A549 (cell line): ENCODE results near the gene ZNF70.
A peak's percentile ranks its signal among the peaks of the same experiment; 100 is the strongest.

Source experiments
- POLR2A ChIP-seq: IDR thresholded peaks from 2 replicates; pipeline ENCODE4 v1.6.1; 2012; ENCODE audit warnings: mild to moderate bottlenecking, low read length
- POLR2AphosphoS2 ChIP-seq: conservative IDR thresholded peaks from 2 replicates; pipeline ENCODE4 v1.6.1; 2012; ENCODE audit warnings: low read length, improper control_type of control experiment, inconsistent platforms
- RAD21 ChIP-seq, 2 experiments: fragments of >200 bp in 1 of 2; sonication (Bioruptor Twin) in 1 of 2; formaldehyde crosslinking in 1 of 2; IDR thresholded peaks in 1 of 2; conservative IDR thresholded peaks in 1 of 2; 2 replicates in 1 of 2; 3 replicates in 1 of 2; pipeline ENCODE4 v1.6.1; 2012 to 2018; ENCODE audit warnings: inconsistent platforms in 1 of 2
- TF ChIP-seq, protein P1 (sequence below): fragments of 450-650 bp; IDR thresholded peaks from 2 replicates; pipeline ENCODE4 v1.6.1; 2014; ENCODE audit warnings: antibody characterized with exemption

- 0 out of 2 replicates have a peak, but pooled peaks have one; percentile 24 for TF ChIP-seq POLR2A
- TF ChIP-seq, protein P1, sequence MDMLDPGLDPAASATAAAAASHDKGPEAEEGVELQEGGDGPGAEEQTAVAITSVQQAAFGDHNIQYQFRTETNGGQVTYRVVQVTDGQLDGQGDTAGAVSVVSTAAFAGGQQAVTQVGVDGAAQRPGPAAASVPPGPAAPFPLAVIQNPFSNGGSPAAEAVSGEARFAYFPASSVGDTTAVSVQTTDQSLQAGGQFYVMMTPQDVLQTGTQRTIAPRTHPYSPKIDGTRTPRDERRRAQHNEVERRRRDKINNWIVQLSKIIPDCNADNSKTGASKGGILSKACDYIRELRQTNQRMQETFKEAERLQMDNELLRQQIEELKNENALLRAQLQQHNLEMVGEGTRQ = no peak
- no peak for TF ChIP-seq POLR2AphosphoS2
- no peak for TF ChIP-seq RAD21 (conservative IDR thresholded peaks at IDR 0.05 in 1 of 2, IDR thresholded peaks at IDR 0.05 in 1 of 2)
Observed at GRCh38 chr22:23751441-23751996, 607 bp upstream of the ZNF70 start.
